Fibroblast of skin of left quadriceps (primary cell): Measurements from ENCODE around the gene ITPKA.

Experiments used
- DNase-seq, 2 experiments: peaks; one replicate each; pipeline ENCODE4 v3.0.0-alpha.2; 2013; ENCODE audit warnings: low read depth in 2 of 2

ITPKA gene

DNA sequence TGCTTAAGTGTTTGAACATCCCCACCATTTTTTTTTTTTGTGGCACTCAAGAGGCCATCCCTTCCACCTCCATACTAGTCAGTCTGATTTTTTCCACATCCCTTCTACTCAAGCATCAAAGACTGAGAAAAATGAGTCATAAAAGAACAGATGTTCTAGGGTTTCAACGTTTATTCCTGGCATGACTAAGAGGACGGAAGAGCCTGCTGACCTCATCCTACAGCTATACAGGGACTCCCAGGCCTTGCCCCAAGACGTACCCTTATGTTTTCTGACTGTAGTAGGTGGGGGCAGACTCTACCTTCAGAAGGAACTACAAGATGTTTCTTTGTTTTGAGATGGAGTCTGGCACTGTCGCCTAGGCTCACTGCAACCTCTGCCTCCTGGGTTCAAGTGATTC lies 3.3 kb upstream of the ITPKA start:
- peak; percentile 87 to 88 for DNase-seq

DNA sequence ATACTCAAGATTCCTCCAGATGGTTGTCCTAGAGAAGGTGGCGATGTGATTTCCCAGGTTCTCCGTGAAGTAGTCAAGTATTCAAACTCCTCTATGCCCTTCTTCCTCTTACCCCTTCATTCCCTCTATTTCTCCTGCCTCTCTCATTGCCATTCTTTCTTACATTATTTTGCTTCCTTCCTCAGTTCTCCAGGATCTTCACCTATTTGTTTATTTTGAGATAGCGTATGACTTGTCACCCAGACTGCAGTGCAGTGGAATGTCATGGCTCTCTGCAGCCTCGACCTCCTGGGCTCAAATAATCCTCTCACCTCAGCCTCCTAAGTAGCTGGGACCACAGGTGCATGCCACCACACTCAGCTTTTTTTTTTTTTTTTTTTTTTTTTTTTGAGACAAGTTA lies 1.8 kb upstream of the ITPKA start:
- no peak for DNase-seq

DNA sequence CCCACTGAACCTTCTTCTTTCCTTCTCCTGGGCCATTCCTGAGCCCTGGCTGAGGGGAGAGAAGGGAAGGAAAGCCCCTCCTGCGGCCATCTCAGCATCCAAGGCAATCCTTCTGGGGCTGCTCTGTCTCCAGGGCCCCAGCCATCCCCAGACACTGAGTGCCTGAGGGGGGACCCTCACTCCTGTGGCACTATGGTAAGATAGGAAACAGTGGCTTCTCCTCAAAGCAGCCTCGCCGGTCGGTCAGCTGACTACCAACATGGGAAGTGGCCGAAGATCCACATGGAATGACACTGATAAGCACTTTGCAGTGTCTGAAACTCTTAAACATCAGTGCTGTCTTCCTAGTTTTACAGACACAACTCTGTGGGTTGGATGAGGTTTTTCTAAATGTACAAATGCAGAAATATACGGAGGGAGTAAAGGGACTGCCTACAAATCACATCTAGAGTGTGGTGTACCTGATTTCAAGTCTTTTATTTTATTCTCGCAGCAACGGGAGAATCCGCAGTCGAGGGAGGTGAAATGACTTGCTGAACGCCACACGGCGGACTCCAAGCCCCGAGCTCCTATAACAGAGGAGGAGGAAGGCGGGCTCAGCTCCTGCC lies 973 bp upstream of the ITPKA start:
- DNase-seq: no peak

DNA sequence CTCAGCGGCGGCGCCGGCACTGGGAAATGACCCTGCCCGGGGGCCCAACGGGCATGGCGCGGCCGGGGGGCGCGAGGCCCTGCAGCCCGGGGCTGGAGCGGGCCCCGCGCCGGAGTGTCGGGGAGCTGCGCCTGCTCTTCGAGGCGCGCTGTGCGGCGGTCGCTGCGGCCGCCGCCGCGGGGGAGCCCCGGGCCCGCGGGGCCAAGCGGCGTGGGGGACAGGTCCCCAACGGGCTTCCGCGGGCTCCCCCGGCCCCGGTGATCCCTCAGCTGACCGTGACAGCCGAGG lies 172 bp downstream of the ITPKA start:
- no peak for DNase-seq

DNA sequence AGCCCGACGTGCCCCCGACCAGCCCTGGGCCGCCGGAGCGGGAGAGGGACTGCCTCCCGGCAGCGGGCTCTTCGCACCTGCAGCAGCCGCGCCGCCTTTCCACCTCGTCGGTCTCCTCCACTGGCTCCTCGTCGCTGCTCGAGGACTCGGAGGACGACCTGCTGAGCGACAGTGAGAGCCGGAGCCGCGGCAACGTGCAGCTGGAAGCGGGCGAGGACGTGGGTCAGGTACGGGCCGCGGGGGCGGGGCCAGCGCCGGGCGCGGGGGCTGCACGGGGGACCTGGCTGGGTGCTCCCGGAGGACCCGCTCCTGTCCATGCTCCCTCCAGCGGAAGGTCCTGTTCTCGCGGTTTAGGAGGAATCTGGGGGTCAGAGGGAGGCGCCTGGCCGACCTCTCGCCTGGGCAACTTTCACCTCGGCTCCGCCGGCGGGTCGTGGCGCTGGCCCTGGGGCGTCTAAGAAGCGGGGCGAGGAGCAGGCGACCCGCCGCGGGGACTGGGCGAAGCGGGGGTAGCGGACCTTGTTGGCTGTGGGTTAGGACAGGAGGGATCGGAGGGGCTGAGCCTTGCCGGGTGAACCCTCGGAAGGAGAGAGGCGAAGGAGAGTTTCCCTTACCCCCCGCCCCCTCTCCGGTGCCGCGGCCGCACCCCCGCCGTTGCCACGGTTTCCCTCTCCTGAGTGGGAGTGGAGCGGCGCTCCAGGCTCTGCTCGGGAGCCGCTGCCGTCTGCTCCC lies 682 bp downstream of the ITPKA start:
- DNase-seq: no peak

DNA sequence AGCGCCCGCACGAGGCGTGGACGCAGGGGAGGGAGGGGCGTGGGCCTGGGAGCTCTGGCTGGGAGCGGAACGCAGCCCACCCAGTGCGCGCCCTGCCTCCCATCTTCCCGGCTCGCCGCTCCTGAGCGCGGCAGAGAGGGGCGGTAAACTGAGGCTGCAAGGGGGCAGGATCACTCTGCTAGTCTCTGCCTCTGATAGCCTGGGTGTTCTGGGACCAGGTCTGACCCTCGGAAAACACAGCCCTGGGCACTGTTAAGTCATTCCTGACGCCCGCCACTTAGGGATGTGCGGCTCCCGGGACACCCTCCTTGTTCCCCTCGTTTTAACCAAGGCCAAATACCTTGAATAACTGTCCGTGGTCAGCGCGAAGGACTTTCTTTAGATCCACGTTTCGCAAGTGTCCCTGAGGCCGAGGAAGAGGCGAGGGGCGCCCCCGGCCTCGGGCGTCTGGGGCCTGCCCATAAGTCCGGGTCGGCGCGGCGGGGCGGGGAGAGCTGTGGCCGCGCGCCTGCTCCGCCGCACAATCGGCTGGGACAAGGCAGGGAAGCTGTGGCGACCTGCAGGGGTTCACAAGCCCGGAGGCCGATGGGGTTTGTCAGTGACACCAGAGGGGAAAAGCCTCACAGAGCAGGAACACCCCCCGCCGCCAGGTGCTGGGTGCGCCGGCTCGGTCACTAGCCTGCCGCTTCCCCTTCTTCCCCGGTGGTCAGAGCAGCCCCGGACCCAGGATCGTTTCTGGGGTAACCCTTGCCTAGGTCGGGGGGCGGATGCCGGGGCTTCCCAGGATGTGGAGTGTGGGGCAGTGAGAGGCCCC lies 1.5 kb downstream of the ITPKA start:
- no peak for DNase-seq

DNA sequence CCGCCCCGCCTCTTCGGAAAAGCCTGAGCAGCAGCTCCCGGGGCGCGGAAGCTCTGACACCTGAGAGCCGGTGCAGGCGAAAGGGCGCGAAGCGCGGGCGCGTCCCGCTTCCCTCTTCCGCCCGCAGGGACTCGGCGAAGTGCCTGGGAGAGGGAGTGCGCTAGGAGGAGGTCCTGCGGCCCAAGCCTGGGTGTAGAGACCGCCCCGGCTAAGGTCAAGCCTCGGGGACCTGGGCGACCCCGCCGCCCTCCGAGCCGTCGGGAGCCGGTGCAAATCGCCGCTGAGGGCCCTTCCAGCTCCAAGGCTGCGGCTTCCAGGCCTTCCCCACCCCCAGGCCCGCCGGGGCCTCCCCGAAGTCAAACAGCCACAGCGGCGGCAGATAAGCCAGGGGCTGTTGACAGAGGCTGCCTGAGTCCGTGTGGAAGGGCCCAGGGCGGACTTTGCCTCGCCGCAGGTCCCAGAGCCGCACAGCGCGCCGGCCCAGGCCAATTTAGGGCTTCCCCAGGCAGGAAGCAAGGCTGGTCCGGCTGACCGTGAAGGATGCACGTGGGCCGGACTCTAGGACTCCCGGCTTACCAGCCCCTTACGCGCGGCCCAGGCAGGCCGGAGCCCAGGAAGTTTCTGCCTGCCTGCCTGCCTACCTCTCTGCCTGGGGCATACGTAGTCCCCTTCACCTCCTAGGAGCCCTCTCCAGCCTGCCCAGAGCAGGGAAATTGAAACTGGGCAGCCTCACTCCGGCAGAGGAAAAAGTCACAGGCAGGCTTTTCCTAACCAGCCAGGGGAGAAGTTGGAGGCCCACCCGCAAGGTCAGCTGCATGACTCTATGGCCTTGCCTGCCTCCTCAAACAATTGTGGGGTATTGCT lies 2.3 kb downstream of the ITPKA start:
- DNase-seq: no peak

DNA sequence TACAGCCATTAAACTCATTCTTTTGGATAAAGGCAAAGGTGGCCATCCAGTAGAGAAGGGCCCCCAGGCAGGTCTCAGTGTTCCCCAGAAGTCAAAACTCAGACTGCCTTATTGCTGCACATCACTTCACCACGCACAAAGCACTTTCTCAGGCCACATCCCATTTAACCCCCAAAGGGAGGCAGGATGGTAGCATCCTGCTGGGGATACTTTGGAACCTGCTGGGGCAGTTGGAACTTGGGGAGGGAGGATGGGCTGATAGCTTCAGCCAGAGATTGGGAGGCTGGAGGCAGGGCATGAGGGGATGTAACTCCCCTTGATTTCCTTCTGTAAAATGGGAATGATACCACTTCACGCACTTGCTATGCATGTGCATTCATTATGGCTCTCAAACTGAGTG lies 5.0 kb downstream of the ITPKA start:
- DNase-seq: no peak

DNA sequence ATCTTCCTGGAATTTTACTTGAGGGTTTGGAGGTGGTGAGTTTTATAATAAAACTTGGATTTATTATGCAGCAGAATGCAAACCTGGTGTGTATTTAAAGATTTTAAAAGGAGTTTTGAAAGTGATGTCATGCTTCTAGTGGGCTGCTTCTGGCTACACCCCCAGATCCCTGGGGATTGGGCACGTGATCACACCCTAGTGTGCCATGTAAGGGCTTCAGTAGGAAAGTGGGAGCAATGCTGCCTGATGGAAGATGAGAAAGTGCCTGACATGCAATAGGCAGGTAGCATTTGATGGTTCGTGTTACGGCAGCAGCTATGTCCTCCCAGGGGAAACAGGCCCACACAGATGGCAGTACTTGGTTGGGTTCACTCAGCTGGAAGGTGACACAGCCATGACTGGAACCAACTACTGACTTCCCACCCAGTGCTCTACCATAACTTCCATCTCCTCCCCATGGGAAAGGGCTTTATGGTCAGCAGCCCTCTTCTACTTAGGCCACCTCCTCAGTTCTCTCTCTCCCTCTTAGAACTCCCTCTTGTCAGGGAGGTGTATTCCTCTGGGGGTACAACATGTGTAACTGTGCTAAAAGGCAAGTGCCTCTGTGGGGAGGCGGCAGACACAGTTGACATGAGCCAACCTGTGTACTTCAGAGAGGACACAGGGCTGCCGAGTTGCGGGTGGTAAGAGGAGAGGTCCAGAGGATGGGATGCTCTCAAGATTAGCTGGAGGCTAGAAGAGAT lies 5.6 kb downstream of the ITPKA start:
- peak in 1 of 2 experiments; percentile 7 for DNase-seq

DNA sequence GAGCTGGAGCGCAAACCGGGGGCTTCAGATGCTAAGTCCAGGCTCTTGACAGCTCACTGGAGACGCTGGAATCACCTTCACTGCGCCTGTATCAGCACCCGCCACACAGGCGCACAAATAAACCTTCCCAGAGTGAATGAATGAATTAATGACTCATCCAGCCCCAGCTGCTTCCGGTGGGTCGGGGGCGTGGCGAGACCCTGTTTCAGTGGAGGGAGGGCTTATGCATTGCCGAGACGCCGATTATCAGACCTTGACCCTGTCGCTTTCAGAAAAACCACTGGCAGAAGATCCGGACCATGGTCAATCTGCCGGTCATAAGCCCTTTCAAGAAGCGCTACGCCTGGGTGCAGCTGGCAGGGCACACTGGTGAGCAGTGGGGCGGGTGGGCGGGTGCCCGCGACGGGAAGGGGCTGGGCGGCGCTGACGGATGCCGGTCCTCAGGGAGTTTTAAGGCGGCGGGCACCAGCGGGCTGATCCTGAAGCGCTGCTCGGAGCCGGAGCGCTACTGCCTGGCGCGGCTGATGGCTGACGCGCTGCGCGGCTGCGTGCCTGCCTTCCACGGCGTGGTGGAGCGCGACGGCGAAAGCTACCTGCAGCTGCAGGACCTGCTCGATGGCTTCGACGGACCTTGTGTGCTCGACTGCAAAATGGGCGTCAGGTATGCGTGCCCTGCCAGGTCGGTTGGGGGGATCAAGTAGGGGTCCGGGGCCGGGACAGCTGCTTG lies 7.7 kb downstream of the ITPKA start:
- no peak for DNase-seq

DNA sequence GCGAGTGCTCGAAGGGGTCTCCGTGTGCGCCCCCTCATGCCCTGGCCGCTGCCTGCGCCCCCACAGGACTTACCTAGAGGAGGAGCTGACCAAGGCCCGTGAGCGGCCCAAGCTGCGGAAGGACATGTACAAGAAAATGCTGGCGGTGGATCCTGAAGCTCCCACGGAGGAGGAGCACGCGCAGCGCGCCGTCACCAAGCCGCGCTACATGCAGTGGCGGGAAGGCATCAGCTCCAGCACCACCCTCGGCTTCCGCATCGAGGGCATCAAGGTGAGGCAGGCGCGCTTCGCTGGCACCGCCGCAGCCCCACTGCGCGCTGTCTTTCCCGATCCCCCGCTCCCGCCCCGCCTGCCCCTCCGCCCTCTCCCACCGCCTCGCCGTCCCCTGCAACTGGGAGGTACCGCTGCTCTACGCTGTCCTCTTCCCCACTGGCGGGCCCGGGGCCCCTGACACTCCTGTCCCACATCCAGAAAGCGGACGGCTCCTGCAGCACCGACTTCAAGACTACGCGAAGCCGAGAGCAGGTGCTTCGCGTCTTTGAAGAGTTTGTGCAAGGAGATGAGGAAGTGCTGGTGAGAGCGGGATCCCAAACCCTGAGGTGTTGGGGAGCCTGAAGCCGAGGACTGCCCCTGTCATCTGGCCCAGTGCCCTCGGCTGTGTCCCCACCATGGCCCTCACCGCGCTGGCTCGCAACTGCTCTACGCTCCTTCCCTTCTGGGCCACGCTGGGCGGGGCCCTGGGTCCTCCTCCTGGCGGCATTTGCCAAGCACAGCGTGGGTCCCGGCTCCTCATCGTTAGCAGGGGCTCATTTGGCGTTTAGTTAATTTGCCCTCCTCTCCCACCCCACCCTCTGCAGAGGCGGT lies 8.5 kb downstream of the ITPKA start:
- DNase-seq: no peak

DNA sequence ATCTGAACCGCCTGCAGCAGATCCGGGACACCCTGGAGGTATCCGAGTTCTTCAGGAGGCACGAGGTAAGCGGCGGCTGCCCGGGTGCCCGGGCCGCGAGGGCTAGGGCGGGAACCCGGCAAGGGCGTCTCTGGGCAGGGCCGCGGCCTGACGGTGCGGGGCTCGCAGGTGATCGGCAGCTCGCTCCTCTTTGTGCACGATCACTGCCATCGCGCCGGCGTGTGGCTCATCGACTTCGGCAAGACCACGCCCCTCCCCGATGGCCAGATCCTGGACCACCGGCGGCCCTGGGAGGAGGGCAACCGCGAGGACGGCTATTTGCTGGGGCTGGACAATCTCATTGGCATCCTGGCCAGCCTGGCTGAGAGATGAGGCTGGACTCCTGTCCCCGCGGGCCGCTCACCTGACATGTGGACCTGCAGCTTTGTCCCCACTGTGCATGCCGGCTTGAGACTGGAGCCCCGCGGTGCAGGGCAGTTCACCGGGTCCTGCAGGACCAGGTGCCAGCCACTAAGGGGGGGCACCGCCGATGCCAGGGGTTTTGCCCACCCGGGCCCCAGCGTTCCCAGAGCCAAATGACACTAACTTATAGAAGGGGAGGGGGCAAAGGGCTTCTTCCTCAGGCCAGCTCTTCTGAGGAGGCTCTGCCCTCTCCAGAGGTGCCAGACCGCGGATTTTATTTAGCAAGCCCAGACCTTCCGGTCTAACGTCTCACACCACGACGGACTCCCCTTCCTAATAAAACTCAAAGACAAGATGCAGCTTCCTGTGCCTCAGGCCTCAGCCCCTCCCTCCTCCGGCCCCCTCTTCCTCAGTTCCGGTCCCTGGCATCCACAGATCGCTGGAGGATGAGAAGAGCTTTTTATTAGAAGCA lies 9.4 kb downstream of the ITPKA start:
- no peak for DNase-seq

DNA sequence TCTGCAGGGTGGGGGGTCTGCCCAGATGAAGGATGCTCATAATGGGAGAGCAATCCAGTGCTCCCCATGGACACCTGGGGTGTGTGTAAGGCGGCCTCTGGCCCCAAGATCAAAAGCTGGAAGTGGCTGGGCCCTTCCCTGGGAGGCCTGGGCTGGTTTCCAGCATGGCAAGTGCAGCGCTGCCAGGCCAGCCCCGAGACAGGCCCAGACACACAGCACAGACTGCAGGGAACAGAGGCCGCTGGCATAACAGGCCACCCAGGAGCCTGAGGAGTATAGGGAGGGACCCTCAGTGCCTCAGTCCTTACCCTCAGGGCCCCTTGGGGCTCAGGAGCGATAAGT lies 10.0 kb downstream of the ITPKA start:
- DNase-seq: no peak

DNA sequence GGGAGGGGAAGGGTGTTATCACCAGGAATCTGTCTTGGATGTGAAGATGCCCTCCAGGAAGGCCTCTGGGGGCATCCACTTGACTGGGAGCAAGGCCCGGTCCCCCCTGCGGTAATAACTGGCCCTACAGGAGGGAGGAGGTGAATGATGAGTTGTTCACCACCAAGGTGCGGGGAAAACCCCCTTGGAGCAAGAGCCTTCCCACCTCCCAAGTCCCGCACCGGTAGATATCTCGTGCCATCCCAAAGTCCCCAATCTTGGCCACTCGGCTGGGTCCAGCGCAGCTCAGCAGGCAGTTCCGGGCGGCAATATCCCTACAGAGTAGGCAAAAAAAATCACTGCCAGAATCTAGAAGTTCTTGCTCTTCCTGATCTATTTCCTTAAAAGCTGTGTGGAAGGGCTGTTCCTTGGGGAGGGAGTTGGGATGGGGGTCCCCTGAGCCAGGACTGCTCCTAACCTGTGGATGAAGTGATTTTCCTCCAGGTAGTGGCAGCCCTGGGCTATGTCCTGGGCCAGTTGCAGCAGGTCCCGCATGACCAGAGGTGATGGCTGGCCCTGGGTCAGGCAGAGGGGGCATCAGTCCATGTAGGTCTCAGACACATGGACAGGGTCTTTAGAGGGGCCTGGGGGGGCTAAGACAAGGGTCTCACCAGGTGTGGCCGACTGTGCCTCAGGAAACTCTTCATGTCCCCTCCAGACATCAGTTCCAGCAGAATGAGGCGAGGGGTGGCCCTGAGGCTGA lies 11.2 kb downstream of the ITPKA start:
- no peak for DNase-seq

DNA sequence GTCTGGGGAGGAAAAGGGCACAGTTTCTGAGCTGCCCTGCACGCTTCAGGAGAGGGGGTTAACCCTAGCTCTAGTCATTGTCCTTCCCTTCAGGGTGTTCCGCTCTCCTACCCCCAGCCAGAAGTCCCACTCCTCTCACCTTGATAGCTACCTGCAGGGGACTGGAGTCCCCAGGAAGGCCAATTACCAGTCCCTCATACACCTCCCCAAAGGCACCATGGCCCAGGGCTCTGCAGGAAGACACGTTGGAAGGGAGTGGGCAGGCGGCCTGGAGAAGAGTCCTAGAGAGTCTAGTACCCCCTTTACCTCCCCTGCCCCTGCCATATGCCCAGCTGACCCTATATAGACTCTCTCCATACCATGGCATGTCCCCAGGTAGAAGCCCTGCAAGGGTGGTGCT lies 12.1 kb downstream of the ITPKA start:
- no peak for DNase-seq

DNA sequence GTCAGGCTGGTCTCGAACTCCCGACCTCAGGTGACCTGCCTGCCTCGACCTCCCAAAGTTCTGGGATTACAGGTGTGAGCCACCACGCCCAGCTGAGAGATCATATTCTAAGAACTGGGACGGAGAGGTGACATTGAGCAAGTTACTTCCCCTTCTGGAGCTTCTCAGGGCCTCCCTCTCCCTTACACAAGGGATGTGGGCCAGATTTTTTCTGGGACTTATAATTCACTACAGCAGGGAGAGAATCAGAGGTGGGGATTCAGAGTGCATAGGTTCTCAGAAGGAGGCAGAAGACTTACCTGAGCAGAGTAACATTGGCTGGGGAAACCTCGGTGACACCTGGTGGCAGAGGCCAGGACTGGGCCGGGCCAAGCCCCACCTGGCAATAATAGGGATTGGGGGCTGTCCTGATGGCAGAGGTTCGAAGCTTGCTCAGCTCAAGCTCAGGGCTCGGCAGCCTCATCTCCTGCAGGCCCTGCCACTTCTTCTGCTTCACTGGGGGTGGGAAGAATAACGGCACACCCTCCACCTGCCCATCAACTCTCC lies 13.2 kb downstream of the ITPKA start:
- DNase-seq: no peak

DNA sequence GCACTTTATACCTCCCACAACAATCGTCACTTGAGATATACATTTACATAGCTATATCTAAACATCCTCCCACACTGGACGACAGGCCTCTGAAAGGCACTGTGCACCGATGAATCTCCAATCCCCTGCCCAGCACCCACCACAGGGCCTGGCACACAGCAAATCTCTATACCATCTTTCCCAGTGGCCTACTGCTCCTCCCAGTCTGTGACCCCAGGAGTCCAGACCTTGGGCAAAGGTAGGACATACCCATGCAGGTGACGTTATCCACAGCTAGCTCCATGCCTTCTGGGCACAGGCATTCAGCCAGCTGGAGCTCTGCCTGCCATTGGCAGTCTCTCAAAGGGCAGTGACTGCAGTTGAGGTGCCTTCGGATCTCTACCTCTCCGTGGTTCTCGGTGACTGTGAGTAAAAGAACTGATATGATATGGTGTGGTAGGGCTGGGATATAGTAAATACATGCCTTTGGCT lies 14.2 kb downstream of the ITPKA start:
- no peak for DNase-seq

DNA sequence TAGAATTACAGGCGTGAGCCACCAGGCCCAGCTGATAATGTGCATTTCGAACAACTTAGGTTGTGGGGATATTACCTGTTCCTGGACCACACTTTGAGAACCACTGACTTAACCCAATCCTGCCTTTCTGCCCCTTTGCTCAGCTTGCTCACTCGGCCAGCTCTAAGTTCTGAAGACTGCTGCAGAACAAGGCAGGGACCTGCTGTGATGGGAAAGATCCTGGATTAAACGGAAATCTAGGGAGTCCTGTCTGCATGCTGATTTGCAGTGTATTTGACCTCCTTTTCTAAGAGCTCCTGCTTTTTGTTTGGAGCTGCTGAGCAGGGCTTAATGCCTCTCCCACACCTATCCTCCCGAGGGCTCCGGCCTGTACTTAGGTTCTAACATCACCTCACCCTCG lies 17.1 kb downstream of the ITPKA start:
- no peak for DNase-seq
